ENCODE data around the gene EXOC1.

- TF ChIP-seq HNF4A (conservative IDR thresholded peaks at IDR 0.05) = no peak
- TF ChIP-seq CTCF (IDR thresholded peaks at IDR 0.05; ENCODE audit: low read depth, low read length, missing input control) = no peak
- TF ChIP-seq, protein P1, sequence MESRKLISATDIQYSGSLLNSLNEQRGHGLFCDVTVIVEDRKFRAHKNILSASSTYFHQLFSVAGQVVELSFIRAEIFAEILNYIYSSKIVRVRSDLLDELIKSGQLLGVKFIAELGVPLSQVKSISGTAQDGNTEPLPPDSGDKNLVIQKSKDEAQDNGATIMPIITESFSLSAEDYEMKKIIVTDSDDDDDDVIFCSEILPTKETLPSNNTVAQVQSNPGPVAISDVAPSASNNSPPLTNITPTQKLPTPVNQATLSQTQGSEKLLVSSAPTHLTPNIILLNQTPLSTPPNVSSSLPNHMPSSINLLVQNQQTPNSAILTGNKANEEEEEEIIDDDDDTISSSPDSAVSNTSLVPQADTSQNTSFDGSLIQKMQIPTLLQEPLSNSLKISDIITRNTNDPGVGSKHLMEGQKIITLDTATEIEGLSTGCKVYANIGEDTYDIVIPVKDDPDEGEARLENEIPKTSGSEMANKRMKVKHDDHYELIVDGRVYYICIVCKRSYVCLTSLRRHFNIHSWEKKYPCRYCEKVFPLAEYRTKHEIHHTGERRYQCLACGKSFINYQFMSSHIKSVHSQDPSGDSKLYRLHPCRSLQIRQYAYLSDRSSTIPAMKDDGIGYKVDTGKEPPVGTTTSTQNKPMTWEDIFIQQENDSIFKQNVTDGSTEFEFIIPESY (IDR thresholded peaks at IDR 0.05) = no peak
- TF ChIP-seq, protein P2, sequence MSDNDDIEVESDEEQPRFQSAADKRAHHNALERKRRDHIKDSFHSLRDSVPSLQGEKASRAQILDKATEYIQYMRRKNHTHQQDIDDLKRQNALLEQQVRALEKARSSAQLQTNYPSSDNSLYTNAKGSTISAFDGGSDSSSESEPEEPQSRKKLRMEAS (IDR thresholded peaks at IDR 0.05) = no peak
- no peak for TF ChIP-seq ATF3 (IDR thresholded peaks at IDR 0.05)
- no peak for TF ChIP-seq RAD21 (IDR thresholded peaks at IDR 0.05)
- no peak for TF ChIP-seq NR2F2 (IDR thresholded peaks at IDR 0.05)
- TF ChIP-seq GABPA (IDR thresholded peaks at IDR 0.05 in 1 of 2, conservative IDR thresholded peaks at IDR 0.05 in 1 of 2) = no peak
Observed at GRCh38 chr4:55838952-55839351, 14.5 kb upstream of the EXOC1 start.

All from liver (tissue), 3 donors.